T-helper 1 cell treated with Interleukin-12 subunit alpha and Interleukin-12 subunit beta and Interleukin-4 antibody, amounts not matched to agents 30 μg/mL and 1 μg/mL, for 36 hours (primary cell): ENCODE data around the gene GNB1L.

Experiments
- H3K27ac Mint-ChIP-seq: one replicate; pipeline ENCODE4 v1.8.0; 2021; ENCODE audit warnings: mild to moderate bottlenecking, mixed read lengths
- H3K27me3 Mint-ChIP-seq: one replicate; pipeline ENCODE4 v1.8.0; 2021; ENCODE audit warnings: low read depth, mixed read lengths
- H3K36me3 Mint-ChIP-seq: one replicate; pipeline ENCODE4 v1.8.0; 2021; ENCODE audit warnings: low read depth, mixed read lengths
- H3K4me1 Mint-ChIP-seq: one replicate; pipeline ENCODE4 v1.8.0; 2021; ENCODE audit warnings: low read depth, mixed read lengths
- H3K4me3 Mint-ChIP-seq: one replicate; pipeline ENCODE4 v1.8.0; 2021; ENCODE audit warnings: mild to moderate bottlenecking, moderate library complexity, mixed read lengths
- H3K9me3 Mint-ChIP-seq: one replicate; pipeline ENCODE4 v1.8.0; 2021; ENCODE audit warnings: mixed read lengths

The GNB1L gene

GRCh38 chr22:19812910-19813309 lies 41.8 kb downstream of the GNB1L start:
- Mint-ChIP-seq H3K27ac (no peak overlapping the region), H3K27me3 (no peaks in the 10 kb centered on the region), H3K4me3 (no peak overlapping the region)

GRCh38 chr22:19811811-19812771 lies 42.6 kb downstream of the GNB1L start:
- H3K4me1 Mint-ChIP-seq = no peaks in the 10 kb centered on the region
- no peaks in the 10 kb centered on the region for H3K27me3 Mint-ChIP-seq
- H3K36me3 Mint-ChIP-seq = no peaks in the 10 kb centered on the region
- no peaks in the 10 kb centered on the region for H3K9me3 Mint-ChIP-seq
- H3K4me3 Mint-ChIP-seq = no peak overlapping the region
- H3K27ac Mint-ChIP-seq = no peak overlapping the region

More at GRCh38 chr22:19812910-19813309, 41.8 kb downstream of the GNB1L start:
- H3K9me3 Mint-ChIP-seq = no peaks in the 10 kb centered on the region
- no peaks in the 10 kb centered on the region for H3K36me3 Mint-ChIP-seq
- H3K4me1 Mint-ChIP-seq = no peaks in the 10 kb centered on the region

GRCh38 chr22:19811211-19811621 lies 43.5 kb downstream of the GNB1L start:
- Mint-ChIP-seq H3K27me3 (no peaks in the 10 kb centered on the region), H3K4me3 (no peak overlapping the region), H3K27ac (no peak overlapping the region), H3K9me3 (no peaks in the 10 kb centered on the region), H3K4me1 (no peaks in the 10 kb centered on the region), H3K36me3 (no peaks in the 10 kb centered on the region)

- Mint-ChIP-seq H3K4me1 (no peaks in the 10 kb centered on the region), H3K36me3 (no peaks in the 10 kb centered on the region), H3K4me3 (no peak overlapping the region), H3K27me3 (no peaks in the 10 kb centered on the region), H3K27ac (no peak overlapping the region), H3K9me3 (no peaks in the 10 kb centered on the region)
These were observed 44.1 kb downstream of the GNB1L start for GRCh38 chr22:19810381-19811201.

GRCh38 chr22:19809741-19810140 lies 44.9 kb downstream of the GNB1L start:
- no peaks in the 10 kb centered on the region for H3K36me3 Mint-ChIP-seq
- H3K27ac Mint-ChIP-seq = no peak overlapping the region
- no peaks in the 10 kb centered on the region for H3K27me3 Mint-ChIP-seq
- H3K4me3 Mint-ChIP-seq = no peak overlapping the region
- H3K4me1 Mint-ChIP-seq = no peaks in the 10 kb centered on the region
- H3K9me3 Mint-ChIP-seq = no peaks in the 10 kb centered on the region

- H3K9me3 Mint-ChIP-seq = no peaks in the 10 kb centered on the region
- H3K36me3 Mint-ChIP-seq = no peaks in the 10 kb centered on the region
- no peaks in the 10 kb centered on the region for H3K27me3 Mint-ChIP-seq
- H3K4me1 Mint-ChIP-seq = no peaks in the 10 kb centered on the region
- H3K27ac Mint-ChIP-seq = no peak overlapping the region
- H3K4me3 Mint-ChIP-seq = no peak overlapping the region
These were observed 45.7 kb downstream of the GNB1L start for GRCh38 chr22:19808873-19809478.

GRCh38 chr22:19807914-19808872 lies 46.5 kb downstream of the GNB1L start:
- Mint-ChIP-seq H3K27ac (no peak overlapping the region), H3K27me3 (no peaks in the 10 kb centered on the region), H3K4me1 (no peaks in the 10 kb centered on the region), H3K9me3 (no peaks in the 10 kb centered on the region), H3K4me3 (no peak overlapping the region), H3K36me3 (no peaks in the 10 kb centered on the region)

- H3K27ac Mint-ChIP-seq = no peak overlapping the region
- H3K9me3 Mint-ChIP-seq = no peaks in the 10 kb centered on the region
- no peaks in the 10 kb centered on the region for H3K36me3 Mint-ChIP-seq
- H3K27me3 Mint-ChIP-seq = no peaks in the 10 kb centered on the region
- no peak overlapping the region for H3K4me3 Mint-ChIP-seq
- no peaks in the 10 kb centered on the region for H3K4me1 Mint-ChIP-seq
These were observed 47.3 kb downstream of the GNB1L start for GRCh38 chr22:19807161-19807913.

GRCh38 chr22:19806213-19807160 lies 48.2 kb downstream of the GNB1L start:
- H3K36me3 Mint-ChIP-seq = no peaks in the 10 kb centered on the region
- no peaks in the 10 kb centered on the region for H3K9me3 Mint-ChIP-seq
- no peaks in the 10 kb centered on the region for H3K27me3 Mint-ChIP-seq
- no peak overlapping the region for H3K4me3 Mint-ChIP-seq
- no peak overlapping the region for H3K27ac Mint-ChIP-seq
- no peaks in the 10 kb centered on the region for H3K4me1 Mint-ChIP-seq

GRCh38 chr22:19805821-19806212 lies 48.9 kb downstream of the GNB1L start:
- Mint-ChIP-seq H3K4me3 (no peak overlapping the region), H3K9me3 (no peaks in the 10 kb centered on the region), H3K27me3 (no peaks in the 10 kb centered on the region), H3K4me1 (no peaks in the 10 kb centered on the region), H3K27ac (no peak overlapping the region), H3K36me3 (no peaks in the 10 kb centered on the region)

GRCh38 chr22:19803736-19804267 lies 50.9 kb downstream of the GNB1L start:
- no peaks in the 10 kb centered on the region for H3K27me3 Mint-ChIP-seq
- no peaks in the 10 kb centered on the region for H3K36me3 Mint-ChIP-seq
- H3K4me1 Mint-ChIP-seq = no peaks in the 10 kb centered on the region
- no peaks in the 10 kb centered on the region for H3K9me3 Mint-ChIP-seq
- H3K4me3 Mint-ChIP-seq = no peak overlapping the region
- H3K27ac Mint-ChIP-seq = no peak overlapping the region
